ENCODE measurements around the gene MNT. TPM values are rescaled to one million over a fixed set of nuclear protein-coding genes. Genes with fewer than 3 reads are reported as not detected.

MNT gene
- total RNA-seq, 1 experiment from 2014 or later = 38.9 TPM

DNA sequence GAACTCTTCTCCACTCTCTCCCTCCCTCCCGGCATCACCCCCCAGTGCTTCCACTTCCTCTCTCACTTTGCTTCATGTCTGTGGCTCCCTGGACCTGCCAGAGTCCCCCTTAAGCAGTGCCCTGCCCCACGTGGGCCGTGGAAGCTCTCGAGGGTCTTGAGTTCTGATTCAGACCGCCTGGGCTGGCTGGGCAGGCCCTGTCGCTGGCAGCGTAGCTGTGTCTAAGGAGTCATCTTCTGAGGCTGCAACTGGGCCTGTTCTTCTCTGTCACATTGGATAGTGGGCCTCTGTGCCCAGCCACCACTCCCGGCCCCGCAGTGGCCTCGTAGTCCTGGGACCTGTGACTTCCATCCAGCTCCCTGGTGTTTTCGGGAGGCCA, 30.7 kb downstream of the MNT start:
- no peaks in the 10 kb centered on the region for H3K23me2 ChIP-seq (ENCODE audit: insufficient read length, low read depth, low read length, poor library complexity, severe bottlenecking)
- no peak overlapping the region; a peak in 1 of 5 replicates for H3K4me3 Mint-ChIP-seq
- H3K27me3 ChIP-seq (ENCODE audit: insufficient read depth, low read length) = no peaks in the 10 kb centered on the region
- TF ChIP-seq, protein P1, sequence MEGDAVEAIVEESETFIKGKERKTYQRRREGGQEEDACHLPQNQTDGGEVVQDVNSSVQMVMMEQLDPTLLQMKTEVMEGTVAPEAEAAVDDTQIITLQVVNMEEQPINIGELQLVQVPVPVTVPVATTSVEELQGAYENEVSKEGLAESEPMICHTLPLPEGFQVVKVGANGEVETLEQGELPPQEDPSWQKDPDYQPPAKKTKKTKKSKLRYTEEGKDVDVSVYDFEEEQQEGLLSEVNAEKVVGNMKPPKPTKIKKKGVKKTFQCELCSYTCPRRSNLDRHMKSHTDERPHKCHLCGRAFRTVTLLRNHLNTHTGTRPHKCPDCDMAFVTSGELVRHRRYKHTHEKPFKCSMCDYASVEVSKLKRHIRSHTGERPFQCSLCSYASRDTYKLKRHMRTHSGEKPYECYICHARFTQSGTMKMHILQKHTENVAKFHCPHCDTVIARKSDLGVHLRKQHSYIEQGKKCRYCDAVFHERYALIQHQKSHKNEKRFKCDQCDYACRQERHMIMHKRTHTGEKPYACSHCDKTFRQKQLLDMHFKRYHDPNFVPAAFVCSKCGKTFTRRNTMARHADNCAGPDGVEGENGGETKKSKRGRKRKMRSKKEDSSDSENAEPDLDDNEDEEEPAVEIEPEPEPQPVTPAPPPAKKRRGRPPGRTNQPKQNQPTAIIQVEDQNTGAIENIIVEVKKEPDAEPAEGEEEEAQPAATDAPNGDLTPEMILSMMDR (conservative IDR thresholded peaks at IDR 0.05) = no peak
- no peak overlapping the region; the same call in 1 of the 2 replicates for H3K14ac ChIP-seq (ENCODE audit: insufficient read depth, low read length)
- H4K20me1 ChIP-seq (ENCODE audit: control insufficient read depth, insufficient read depth, insufficient read length) = no peaks in the 10 kb centered on the region
- H3K56ac ChIP-seq (ENCODE audit: insufficient read length, low read depth, low read length) = no peak overlapping the region
- no peak overlapping the region for H3K18ac ChIP-seq (ENCODE audit: insufficient read length, low read depth, low read length)
- H2BK5ac ChIP-seq (ENCODE audit: insufficient read length, low read length) = no peak overlapping the region
- H3K27ac Mint-ChIP-seq = peak overlapping the region in 1 of 3 experiments; percentile 48; a peak in 3 of 7 replicates
- DNase-seq = no peak
- no peaks in the 10 kb centered on the region for H3K9me3 Mint-ChIP-seq
- no peak overlapping the region for H3K4ac ChIP-seq (ENCODE audit: low read depth, low read length)
- no peak overlapping the region for H4K8ac ChIP-seq (replicated peaks; ENCODE audit: insufficient read length, low read depth, low read length)
- H3K79me2 ChIP-seq (ENCODE audit: insufficient read depth, low read length) = no peaks in the 10 kb centered on the region
- no peak overlapping the region for H2AFZ ChIP-seq (ENCODE audit: low read length)
- no peaks in the 10 kb centered on the region for H3K4me1 ChIP-seq (ENCODE audit: insufficient read depth, low read length)
- no peak overlapping the region for H2BK15ac ChIP-seq (ENCODE audit: low read depth, low read length)
- H3K27me3 Mint-ChIP-seq (ENCODE audit: low read depth) = no peaks in the 10 kb centered on the region
- peaks cover 0 to 13% (median 9%) of the 10 kb centered on the region in 3 experiments; a peak in 5 of 7 replicates for H3K36me3 Mint-ChIP-seq (ENCODE audit: insufficient read depth in 1 of 3, low read depth in 3 of 3)
- H2BK120ac ChIP-seq (ENCODE audit: low read depth, low read length, poor library complexity, severe bottlenecking) = no peak overlapping the region
- no peak overlapping the region for H2BK12ac ChIP-seq (ENCODE audit: insufficient read length, low read depth, low read length)
- no peaks in the 10 kb centered on the region for H3K9me3 ChIP-seq (ENCODE audit: control insufficient read depth, low read depth, low read length)
- WGBS (ENCODE audit: extremely low coverage, insufficient read length, low lambda C conversion rate) = no CpG with 5 or more reads among the region's 11 CpGs
- peaks cover 15 to 18% of the 10 kb centered on the region in 2 experiments for H3K4me1 Mint-ChIP-seq
- H2AK5ac ChIP-seq (ENCODE audit: insufficient read length, low read length) = no peak overlapping the region
- H3T11ph ChIP-seq (ENCODE audit: low read length) = no peak overlapping the region
- H3K27ac ChIP-seq (ENCODE audit: insufficient read length, low read depth, low read length) = no peak overlapping the region
- no peak overlapping the region for H4K91ac ChIP-seq (ENCODE audit: insufficient read length, low read depth, low read length)
- H3K79me1 ChIP-seq (ENCODE audit: insufficient read depth, low read depth, low read length, poor library complexity, severe bottlenecking) = no peaks in the 10 kb centered on the region
- no peak overlapping the region for H3K9ac ChIP-seq (ENCODE audit: extremely low read depth, insufficient read length, low read length)
- no peak overlapping the region for H3K23ac ChIP-seq (ENCODE audit: insufficient read length, low read depth, low read length)
- H3K4me2 ChIP-seq (ENCODE audit: insufficient read depth, insufficient read length, low read length) = no peak overlapping the region
- H4K5ac ChIP-seq (ENCODE audit: insufficient read length, low read depth, low read length) = no peak overlapping the region
- H2BK20ac ChIP-seq (ENCODE audit: low read depth, low read length, poor library complexity, severe bottlenecking) = no peak overlapping the region

Data from H9 (cell line).